Kasumi-1 (cell line): ENCODE results near the gene ANKRD29.
"Not testable (repeated sequence)": the region's sequence is repeated elsewhere in the genome, so short reads cannot be mapped to it uniquely, and the experiment has no call there.

ENCODE experiments used
- DNase-seq, 2 experiments: peaks; one replicate each; lab custom pipeline; 2025; lab: John Stamatoyannopoulos, UW

The ANKRD29 gene

DNA sequence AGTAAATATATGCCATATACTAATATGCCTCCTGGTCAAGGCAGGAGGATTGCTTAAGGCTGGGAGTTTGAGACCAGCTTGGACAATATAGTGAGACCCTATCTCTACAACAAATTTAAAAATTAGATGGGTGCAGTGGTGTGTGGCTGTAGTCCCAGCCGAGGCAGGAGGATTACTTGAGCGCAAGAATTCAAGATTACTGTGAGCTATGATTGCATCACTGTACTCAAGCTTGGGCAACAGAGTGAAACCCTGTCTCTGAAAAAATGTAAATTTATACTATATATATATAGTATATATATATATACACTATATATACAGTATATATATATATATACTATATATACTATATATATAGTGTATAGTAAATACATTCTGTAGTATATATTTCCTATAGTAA, 46.5 kb downstream of the ANKRD29 start:
- no peak for DNase-seq

DNA sequence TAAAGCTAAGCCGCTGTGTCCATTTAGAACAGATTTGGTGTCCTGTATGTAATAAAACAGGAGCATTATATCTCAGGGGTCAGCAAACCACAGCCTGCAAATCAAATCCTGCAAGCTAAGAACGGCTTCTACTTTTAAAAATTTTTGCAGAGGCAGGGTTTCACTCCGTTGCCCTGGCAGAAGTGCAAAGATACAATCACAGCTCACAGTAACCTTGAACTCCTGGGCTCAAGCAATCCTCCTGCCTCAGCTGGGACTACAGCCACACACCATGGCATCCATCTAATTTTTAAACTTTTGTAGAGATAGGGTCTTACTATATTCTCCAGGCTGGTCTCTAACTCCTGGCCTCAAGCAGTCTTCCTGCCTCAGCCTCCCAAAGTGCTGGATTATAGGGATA, 47.8 kb downstream of the ANKRD29 start:
- DNase-seq, result no peak

DNA sequence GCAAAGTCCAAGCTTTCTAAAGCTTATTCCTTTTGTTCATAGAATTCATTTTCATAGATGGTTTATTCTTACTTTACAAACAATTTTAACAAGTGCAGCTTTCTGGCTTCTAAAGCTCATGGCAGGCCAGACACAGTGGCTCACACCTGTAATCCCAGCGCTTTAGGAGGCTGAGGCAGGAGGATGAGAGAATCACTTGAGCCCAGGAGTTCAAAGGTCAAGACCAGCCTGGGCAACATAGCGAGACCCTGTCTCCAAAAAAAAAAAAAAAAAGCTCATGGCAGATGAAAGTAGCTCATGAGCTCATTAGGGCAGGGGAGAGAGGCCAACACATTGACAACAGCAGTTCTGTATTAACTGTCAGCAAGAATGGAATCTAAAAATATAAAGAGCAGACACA, 48.3 kb downstream of the ANKRD29 start:
- DNase-seq, result no peak

DNA sequence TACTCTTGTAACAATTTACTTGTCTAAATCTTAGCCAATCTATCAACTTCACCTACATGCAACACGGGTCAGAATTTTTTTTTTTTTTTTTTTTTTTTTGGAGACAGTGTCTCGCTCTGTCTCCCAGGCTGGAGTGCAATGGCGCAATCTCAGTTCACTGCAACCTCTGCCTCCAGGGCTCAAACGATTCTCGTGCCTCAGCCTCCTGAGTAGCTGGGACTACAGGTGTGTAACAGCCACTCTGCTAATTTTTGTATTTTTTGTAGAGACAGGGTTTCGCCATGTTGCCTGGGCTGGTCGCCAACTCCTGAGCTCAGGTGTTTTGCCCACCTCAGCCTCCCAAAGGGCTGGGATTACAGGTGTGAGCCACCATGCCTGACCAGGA, 49.6 kb downstream of the ANKRD29 start:
- not testable (repeated sequence) for DNase-seq

DNA sequence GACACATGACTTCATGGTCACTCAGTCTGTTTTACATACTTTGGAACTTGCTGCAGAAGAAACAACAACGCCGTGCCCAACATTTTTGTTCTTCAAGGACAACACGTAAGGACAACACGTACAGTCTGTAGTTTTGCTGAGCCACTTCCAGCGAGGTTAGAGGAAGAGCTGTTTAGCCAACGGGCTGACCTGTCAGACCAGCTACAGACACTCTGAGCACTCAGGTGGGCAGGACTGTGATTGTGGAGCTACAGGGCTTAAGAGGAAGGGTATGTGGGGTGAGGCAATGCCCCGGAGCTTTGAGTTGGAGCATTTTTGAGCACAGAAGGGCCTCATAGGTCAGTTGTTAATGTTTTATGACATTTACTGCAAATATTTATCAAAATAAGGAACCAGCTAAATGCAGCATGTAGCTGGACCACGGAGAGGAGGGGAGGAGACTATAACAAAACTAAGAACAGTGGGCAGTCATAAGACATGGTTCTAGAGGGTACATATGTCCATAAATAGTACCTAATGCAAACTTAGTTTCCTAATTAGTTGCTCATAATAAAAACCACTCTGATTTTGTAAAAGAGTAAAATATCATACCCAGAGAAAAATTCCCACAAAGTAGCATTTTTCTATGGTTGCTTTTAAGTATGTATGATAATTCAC, 50.1 kb downstream of the ANKRD29 start:
- no peak for DNase-seq

DNA sequence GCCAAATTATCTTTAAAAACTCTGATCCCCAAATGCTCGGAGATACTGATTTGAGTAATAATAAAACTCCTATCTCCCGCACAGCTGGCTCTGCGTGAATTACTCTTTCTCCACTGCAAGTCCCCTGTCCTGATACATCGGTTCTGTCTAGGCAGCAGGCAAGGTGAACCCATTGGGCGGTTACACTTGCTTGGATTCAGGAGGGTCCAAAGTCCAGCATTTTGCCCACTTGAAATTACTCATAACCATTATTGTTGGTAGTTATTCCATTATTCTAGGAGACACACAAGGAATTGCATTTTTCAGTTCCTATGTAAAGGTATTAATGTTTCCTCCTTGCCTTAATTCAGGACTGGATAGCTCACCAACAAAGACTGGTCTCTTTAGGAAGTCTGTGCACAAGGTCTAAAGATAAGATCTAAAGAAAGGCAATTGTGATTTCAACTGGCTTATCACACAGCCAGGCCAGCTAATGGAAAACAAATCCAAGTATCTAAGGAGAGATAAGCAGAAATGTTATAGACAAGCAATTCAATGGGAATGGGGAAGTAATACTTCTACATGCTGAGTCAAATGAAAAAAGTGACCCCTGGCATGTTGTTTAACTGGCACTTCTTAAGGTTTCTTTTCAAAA, 53.2 kb downstream of the ANKRD29 start:
- DNase-seq, result no peak

DNA sequence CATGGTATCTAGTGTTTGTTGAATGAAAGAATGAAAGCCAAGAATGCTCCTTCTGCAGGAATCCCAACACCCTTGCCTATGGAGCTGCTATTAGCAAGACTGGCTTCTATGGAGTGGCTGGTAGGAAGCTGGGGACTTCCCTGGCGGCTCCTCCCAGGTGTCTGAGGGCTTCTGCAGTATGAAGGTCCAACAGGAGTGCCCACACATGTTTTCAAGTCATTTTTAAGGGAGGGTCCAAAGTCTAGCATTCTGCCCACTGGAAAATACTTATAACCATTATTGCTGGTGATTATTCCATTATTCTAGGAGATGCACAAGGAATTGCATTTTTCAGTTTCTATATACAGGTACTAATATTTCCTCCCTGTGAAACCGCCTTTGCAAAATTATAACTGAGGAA, 54.5 kb downstream of the ANKRD29 start:
- no peak for DNase-seq

DNA sequence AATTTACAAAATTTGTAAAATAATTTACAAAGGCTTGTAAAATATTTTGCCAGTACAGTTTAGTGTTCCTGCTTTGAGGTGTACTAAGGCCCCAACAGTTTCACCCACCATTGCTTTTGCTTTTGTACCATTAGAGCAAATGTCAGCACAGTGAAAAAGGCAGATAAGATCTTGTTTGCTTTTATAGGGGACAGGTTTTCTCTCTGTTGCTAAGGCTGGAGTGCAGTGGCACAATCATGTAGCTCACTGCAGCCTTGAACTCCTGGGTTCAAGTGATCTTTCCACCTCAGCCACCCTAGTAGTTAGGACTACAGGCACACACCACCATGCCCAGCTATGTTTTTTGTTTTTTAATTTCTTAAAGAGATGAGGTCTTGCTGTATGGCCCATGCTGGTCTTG, 56.8 kb downstream of the ANKRD29 start:
- DNase-seq, result no peak

DNA sequence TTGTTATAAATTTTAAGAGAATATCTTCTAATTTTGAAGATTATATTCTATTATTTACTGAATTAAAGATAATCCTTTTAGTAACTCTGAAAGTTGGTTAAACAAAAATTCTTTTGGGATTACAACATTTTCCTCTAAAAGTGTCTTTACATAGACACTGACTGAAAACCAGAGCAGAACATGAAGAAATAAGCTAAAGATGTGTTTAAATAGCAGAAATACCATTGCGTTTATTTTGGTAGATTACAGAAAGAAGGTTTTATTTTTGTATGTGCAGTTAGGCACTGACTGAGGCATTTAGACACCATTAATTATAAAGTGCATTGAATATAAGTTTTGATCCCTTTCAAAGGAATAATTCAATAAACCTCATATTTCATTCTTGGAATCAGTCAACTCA, 62.9 kb downstream of the ANKRD29 start:
- DNase-seq, result no peak

DNA sequence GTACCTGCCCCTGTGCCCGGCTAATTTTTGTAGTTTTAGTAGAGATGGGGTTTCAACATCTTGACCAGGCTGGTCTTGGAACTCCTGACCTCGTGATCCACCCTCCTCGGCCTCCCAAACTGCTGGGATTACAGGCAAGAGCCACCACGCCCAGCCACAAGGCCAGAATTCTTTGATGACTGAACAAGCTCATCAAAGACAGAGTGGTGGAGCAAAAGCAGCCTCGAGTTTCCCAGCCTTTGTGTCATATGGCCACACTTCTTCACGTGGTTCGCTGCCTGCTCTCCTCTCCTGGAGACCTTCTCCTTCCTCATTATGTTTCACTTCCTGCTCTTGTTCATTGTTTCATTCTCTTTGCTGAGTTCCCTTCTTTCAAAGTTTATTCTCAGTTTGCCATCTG, 66.5 kb downstream of the ANKRD29 start:
- DNase-seq, result no peak

DNA sequence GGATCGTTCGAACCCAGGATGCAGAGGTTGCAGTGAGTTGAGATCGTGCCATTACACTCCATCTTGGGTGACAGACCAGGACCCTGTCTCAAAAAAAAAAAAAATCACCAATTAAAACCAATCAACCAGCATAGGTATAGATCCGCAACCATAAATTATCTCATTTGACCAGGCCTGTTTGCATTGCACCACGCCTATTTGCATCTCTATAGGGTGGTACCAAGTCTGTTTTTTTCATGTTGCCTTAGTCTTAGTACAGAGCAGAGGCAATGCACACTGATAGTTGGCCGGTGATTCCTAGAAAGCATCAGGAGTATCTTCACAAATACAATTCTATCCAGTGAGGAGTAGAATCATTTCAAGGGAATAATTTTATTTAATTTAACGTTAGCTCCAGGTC, 67.1 kb downstream of the ANKRD29 start:
- no peak for DNase-seq

DNA sequence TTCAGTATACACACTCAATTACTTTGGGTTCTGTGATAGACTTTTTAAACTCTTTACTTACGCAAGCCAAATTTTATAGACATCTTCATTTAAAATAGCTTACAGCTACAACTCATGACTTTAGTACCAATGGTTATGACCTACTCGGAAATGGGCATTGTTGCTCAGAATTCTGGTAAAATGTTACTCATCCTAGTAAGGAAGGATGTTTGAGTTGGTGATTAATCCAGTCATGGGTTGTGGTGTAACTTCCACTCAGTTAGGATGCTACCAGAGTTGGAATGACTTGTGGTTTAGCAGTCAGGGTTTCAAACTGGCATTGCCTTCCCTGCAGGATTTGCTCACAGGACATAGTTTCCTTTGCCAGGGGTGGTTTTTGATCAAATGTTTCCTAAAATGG, 69.0 kb downstream of the ANKRD29 start:
- no peak for DNase-seq

DNA sequence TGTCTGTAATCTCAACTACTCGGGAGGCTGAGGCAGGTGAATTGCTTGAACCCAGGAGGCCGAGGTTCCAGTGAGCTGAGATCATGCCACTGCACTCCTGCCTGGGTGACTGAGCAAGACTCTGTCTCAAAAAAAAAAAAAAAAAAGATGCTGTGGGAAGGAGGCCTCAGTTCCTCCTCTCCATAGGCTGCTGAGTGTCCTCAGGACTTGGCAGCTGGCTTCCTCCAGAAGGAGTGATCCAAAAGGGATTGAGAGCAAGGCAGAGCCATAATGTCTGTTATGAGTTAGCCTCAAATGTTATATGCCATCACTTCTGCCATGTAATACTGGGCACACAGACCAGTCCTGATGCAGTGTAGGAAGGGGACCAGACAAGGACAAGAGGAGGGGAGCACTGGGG, 69.8 kb downstream of the ANKRD29 start:
- DNase-seq, result no peak

DNA sequence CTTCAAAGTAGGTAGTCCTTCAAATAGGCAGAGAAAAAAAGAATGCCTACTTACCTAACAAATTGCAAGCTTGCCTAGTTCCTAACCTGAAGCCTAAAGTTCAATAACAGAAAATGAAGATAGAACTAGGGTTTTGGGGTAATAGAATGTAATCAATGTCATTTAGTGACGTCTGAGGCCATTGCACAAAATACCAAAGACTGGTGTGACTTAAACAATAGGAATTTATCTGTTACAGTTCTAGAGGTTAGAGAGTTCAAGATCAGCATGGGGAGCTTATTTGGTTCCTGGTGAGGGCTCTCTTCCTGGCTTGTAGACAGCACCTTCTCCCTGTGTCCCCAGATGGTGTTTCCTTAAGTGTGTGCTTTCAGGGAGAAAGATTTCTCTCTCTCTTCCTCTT, 71.7 kb downstream of the ANKRD29 start:
- DNase-seq, result no peak

DNA sequence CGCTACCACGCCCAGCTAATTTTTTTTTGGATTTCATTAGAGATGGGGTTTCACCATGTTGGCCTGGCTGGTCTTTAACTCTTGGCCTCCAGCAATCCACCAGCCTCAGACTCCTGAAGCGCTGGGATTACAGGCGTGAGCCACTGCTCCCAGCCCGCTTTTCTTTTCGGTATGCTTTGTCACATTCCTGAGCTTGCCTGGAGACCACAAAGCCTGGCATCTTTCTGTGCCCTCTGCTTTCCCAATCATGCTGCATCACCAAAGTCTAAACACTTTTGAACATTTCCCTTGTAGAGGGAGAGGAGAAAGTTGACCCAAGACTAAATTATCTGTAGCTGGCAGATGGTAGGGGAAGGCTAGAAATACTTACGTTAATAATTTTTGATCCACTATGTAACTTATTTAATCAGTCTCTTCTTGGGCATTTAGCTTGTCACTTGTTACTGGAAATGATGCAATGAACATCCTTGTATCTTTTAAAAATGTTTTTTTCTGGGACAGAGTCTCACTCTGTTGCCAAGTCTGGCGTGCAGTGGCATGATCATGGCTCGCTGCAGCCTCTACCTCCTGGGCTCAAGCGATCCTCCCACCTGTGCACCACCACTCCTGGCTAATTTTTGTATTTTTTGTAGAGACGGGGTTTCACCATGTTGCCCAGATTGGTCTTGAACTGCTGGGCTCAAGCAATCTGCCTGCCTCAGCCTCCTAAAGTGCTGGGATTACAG, 73.7 kb downstream of the ANKRD29 start:
- no peak for DNase-seq

DNA sequence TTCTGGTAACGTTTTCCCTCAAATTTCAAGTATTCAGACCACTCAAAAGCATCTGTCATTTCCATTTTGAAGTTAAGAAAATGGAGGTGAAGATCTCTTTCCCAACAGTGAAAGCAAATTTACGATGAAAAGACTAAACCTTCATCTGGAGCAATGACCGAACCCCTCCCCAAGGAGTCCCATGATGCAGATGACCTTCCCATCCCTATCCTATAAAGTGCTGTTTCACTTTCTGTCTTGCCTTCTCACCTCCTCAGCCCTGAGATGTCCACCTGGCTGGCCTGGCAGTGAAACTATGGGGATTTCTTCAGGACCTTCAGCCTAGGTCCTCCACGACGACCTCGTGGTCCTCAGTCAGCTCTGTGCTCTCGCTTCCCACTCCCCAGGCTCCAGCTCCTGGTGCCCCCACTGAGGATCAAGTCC, 75.5 kb downstream of the ANKRD29 start:
- no peak for DNase-seq

DNA sequence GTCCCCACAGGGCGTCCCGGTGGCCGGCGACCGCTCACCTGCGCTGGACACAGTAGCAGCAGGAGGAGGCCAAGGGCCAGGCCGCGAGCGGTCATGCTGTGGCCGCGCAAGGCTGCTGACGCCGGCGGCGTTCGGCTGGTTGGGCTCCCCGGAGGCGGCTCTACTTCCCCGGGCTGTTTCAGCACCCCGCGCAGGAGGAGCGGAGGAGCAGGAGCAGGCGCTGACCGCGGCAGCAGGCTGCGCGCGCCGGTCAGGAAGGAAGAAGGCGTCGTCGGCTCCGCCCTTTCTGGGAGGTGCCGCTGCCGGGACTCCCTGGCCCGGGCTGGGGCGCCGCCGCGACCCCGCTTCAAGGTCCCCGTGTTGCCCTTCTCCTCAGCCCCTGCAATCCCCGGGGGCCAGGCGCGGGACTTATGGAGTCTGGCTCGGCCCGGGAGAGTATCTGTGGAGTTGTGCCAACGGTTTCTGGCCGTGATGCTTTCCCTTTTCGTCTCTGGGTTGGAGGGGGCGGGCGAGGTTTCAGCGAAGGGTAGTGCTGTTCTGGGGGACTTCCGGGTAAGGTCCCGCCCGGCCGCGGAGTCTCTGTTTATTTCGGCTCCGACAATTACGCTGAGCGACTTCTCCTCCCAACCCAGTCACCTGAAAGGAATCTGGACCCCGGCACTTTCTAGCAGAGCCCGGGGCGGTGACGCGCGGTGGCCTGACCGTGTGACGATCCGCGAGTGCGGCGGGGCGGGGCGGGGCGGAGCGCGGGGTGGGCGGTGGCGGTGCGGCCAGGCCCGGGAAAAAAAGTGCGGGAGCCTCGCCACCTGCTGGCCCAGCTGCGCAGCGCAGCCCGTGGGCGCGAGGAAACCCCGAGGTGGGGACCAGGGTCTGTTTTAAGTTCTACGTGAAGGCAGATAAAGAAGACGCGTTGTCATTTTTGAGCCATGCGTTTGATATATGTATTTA, 76.2 kb downstream of the ANKRD29 start, which contains the start of gene NPC1:
NPC1 (minus strand) TSS at position 258 of the 948 bp plus-strand sequence; CDS start at position 95, 163 bp downstream.
- DNase-seq, result peak; percentile 84 to 91

DNA sequence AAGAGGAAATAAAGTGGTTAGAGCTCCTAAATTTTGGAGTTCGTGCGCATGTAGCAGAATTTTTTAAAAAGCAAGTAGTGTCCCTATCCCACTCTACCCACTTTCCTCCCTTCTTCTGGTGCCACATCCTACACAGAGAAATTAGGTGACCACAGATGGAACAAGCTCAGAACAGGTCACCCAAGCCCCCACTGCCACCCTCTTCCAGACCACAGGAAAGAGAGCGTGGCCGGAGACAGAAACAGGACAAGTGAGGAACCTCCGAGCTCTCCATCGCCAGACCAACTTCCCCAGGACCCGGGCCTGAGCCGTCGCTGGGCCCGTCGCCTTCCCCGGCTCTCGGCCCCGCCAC, 76.8 kb downstream of the ANKRD29 start:
- DNase-seq, result no peak

DNA sequence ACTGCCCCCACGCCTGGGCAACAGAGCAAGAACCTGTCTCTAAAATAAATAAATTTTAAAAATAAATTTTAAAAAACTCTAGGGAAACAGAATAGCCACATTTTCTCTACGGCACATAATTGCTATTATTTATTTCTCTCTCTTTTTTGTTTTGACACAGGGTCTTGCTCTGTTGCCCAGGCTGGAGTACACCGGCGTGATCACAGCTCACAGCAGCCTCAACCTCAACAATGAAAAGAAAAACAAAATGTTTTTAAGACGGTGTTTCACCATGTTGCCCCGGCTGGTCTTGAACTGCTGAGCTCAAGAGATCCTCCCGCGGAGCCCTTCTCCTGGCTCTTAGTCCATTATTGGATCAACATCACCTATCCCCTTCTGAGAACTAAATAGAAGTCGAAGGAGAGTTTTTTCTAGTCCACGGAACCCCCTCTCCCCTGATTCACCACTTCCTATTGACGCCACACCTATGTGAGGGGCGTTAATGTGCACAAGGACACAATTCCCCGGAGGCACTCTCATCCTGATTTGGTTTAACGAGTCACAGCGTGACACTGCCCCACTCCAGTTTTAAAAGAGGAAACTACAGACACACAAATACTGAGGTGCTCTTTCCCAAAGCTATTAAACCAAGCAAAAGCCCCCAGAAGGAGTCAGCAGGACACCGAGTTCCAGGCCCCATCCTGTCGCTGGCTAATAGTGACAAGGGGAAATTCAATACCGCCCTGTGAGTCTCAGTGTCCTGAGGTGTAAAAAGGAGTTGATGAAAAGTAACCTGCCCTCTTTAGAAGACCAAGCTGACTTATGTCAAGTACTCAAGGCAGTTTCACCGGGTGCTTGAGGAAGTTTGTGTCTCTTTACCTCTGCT, 77.5 kb downstream of the ANKRD29 start:
- DNase-seq, result peak in 1 of 2 experiments; percentile 8

DNA sequence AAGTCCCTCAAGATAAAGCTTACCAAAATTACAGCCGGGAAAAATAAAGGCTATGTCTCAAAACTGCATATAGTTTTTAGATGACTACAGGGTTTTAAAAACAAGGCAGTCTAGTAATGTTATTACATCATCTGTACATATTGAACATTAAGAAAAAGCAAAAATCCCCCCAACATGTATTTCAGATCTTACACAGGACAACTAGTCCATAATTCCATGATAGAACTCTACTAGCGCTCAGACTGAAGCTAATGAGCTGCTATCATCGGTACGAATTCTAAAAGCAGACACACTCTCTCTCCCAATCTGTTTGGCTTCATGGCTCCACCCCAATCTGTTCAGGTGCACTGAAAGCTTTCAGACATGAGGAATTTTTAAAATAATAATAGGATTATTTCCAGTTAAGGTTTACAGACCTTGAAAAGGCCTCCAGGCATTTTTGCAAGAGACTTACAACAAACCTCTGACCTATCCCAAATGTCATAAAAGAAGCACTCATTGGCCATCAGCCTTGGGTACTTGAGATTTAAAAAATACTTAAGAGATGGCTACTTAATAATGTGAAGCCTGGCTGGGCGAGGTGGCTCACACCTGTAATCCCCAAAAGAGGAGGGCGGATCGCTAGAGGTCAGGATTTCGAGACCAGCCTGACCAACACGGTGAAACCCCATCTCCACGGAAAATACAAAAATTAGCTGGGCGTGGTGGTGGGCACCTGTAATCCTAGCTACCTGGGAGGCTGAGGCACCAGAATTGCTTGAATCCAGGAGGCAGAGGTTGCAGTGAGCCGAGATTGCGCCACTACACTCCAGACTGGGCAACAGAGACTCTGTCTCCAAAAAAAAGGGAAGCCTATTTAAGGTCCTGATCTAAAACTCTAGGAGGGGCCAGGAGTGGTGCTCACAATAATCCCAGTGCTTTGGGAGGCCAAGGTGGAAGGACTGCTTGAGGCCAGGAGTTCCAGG, 78.4 kb downstream of the ANKRD29 start:
- peak in 1 of 2 experiments; percentile 4 for DNase-seq
